Right lobe of liver (tissue), 4 donors: Measurements from ENCODE around the gene EFCAB10.

Experiments used
- CTCF ChIP-seq, 4 donors: fragments of 200-600 bp in 3 of 4; fragments of 450-650 bp in 1 of 4; IDR thresholded peaks; one replicate each; pipeline versions ENCODE4 v1.5.1 to v1.8.0; 2016 to 2022; ENCODE audit warnings: antibody characterized with exemption in 4 of 4, mild to moderate bottlenecking in 2 of 4
- POLR2A ChIP-seq: fragments of 450-650 bp; IDR thresholded peaks from one replicate; pipeline ENCODE4 v1.6.1; 2017; ENCODE audit warnings: antibody characterized with exemption, mild to moderate bottlenecking
- donor health status: DM: no; HTN: no; CAD: no.
- donor health status: DM: no; HTN: no; CAD: no.
- donor health status: DM: no; HTN: yes; CAD: no.

DNA sequence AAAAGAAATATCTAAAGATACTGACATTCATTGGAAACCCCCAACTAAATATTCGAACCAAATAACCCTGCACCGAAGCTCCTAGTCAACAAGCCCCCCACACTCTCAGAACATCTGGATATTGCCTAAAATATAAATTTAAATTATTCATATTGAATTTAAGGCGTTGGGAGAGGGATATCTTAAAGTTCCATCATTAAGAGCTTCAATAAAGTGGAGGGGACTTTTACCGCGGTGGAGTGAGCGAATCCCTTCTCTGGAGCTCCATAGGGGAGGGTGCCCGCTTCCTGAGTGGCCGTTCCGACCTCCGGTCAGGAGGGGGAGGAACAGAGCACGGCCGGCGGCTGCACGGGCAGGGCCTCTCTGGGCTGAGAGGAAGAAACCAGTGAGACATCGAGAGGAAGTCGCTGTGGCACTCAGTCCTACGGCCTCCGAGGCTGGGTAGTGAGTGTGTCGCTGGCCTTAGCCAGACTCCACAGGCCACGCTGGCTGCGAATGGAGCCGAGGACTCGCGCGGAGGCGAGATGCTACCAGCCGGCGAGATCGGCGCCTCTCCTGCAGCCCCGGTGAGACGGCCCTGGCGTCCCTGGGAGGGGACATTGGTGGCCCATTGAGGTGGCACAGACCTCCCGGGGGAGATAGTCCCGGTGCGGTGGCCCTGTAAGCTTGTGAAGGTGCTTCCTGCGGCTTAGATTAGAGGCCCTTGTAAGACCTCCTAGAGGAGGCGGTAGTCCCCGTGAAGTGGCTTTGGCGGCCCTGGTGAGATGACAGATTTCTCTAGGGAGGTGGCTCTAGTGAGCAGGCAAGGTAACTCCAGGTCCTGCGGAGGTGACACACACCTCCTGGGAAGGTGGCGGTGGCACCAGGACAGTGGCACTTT, 49.3 kb downstream of the EFCAB10 start, which contains the start of gene RINT1:
- TF ChIP-seq CTCF (IDR thresholded peaks at IDR 0.05) (peak; percentile 45 to 92 (median 88)), POLR2A (peak; percentile 92)
